RWPE1 (cell line): ENCODE results near the gene ZNF385B.

Source experiments
- CTCF ChIA-PET: fragments of 350-600 bp; sonication (Branson Sonifier 250); formaldehyde crosslinking; extraction: SDS; loops from one replicate; lab custom pipeline; 2021; lab: Yijun Ruan, JAX
- POLR2A ChIA-PET: fragments of 400-600 bp; formaldehyde crosslinking; extraction: SDS; loops from one replicate; lab custom pipeline; 2020; ENCODE audit warnings: antibody characterized with exemption; ENCODE audit not compliant: low non-redundant PET; lab: Yijun Ruan, JAX
- DNase-seq: peaks from one replicate; pipeline ENCODE4 v3.0.0; 2012; ENCODE audit warnings: low spot score
- H3K27ac ChIP-seq: fragments of 450-650 bp; 2 replicates; pipeline ENCODE4 v1.5.1; 2017
- CTCF ChIP-seq: fragments of 450-650 bp; conservative IDR thresholded peaks from 2 replicates; pipeline ENCODE4 v1.5.1; 2017; ENCODE audit warnings: low read depth, mild to moderate bottlenecking

Gene ZNF385B

GRCh38 chr2:179612108-179612507 is 249.3 kb downstream of the ZNF385B start:
- ChIA-PET CTCF (no interaction called here), POLR2A (no interaction called here)
- DNase-seq, result no peak
- H3K27ac ChIP-seq, result no peak overlapping the region
- TF ChIP-seq CTCF, result no peak

- POLR2A ChIA-PET, result no interaction called here
- TF ChIP-seq CTCF, result no peak
- CTCF ChIA-PET, result interaction anchor here (0.6 kb wide), 2 partner anchors 133 to 649 kb away, joined by 3 to 4 read pairs; no protein-coding TSS in a partner anchor
- no peak overlapping the region for H3K27ac ChIP-seq
- no peak for DNase-seq
Measured at GRCh38 chr2:179606141-179606540, 255.3 kb downstream of the ZNF385B start.

- ChIA-PET POLR2A (no interaction called here), CTCF (interaction anchor here (0.6 kb wide), 1 partner anchor 134 kb away, joined by 3 read pairs; no protein-coding TSS in a partner anchor)
- TF ChIP-seq CTCF, result no peak
- H3K27ac ChIP-seq, result no peak overlapping the region
- no peak for DNase-seq
Measured at GRCh38 chr2:179605341-179605740, 256.1 kb downstream of the ZNF385B start.

- no peak for TF ChIP-seq CTCF
- CTCF ChIA-PET, result no interaction called here
- POLR2A ChIA-PET, result no interaction called here
- DNase-seq, result no peak
- no peak overlapping the region for H3K27ac ChIP-seq
Measured at GRCh38 chr2:179604598-179604997, 256.8 kb downstream of the ZNF385B start.

- DNase-seq, result no peak
- ChIA-PET CTCF (no interaction called here), POLR2A (no interaction called here)
- H3K27ac ChIP-seq, result no peak overlapping the region
- TF ChIP-seq CTCF, result no peak
Measured at GRCh38 chr2:179602452-179602851, 259.0 kb downstream of the ZNF385B start.

GRCh38 chr2:179596018-179596417 is 265.4 kb downstream of the ZNF385B start:
- no peak overlapping the region for H3K27ac ChIP-seq
- ChIA-PET CTCF (no interaction called here), POLR2A (no interaction called here)
- no peak for TF ChIP-seq CTCF
- DNase-seq, result peak; percentile 26
